HG03066 (cell line): Measurements from ENCODE around the gene CABP2.

ENCODE experiments used
- ATAC-seq: cut with Tn5 transposase; IDR thresholded peaks from one replicate; pipeline ENCODE4 v1.9.1; 2021; ENCODE audit warnings: low read depth; ENCODE audit not compliant: unreplicated experiment

CABP2 gene

GRCh38 chr11:67510023-67510345 lies 13.3 kb downstream of the CABP2 start:
- no peak for ATAC-seq

GRCh38 chr11:67508486-67509121 lies 14.6 kb downstream of the CABP2 start:
- ATAC-seq, result peak; percentile 39

- peak; percentile 64 for ATAC-seq
Measured at GRCh38 chr11:67507864-67508485, 15.3 kb downstream of the CABP2 start, which contains the start of gene CDK2AP2. CDK2AP2 (minus strand) TSS chr11:67508162; CDS start chr11:67508082, 80 bp downstream.

- no peak for ATAC-seq
Measured at GRCh38 chr11:67507242-67507863, 15.9 kb downstream of the CABP2 start.

- ATAC-seq, result no peak
Measured at GRCh38 chr11:67506426-67507051, 16.7 kb downstream of the CABP2 start.

GRCh38 chr11:67505605-67506396 lies 17.4 kb downstream of the CABP2 start:
- no peak for ATAC-seq

- ATAC-seq, result no peak
Measured at GRCh38 chr11:67504950-67505581, 18.2 kb downstream of the CABP2 start, which contains the start of gene PITPNM1. PITPNM1 (minus strand) TSS chr11:67505363; CDS start chr11:67504180, 1,183 bp downstream.

- ATAC-seq, result no peak
Measured at GRCh38 chr11:67504005-67504949, 19.0 kb downstream of the CABP2 start.

GRCh38 chr11:67503119-67504004 lies 19.9 kb downstream of the CABP2 start:
- ATAC-seq, result no peak

GRCh38 chr11:67502328-67502979 lies 20.8 kb downstream of the CABP2 start:
- ATAC-seq, result no peak

GRCh38 chr11:67501854-67502253 lies 21.4 kb downstream of the CABP2 start:
- ATAC-seq, result no peak

GRCh38 chr11:67500831-67501715 lies 22.2 kb downstream of the CABP2 start:
- no peak for ATAC-seq

- no peak for ATAC-seq
Measured at GRCh38 chr11:67500484-67500821, 22.8 kb downstream of the CABP2 start.

- no peak for ATAC-seq
Measured at GRCh38 chr11:67499808-67500483, 23.3 kb downstream of the CABP2 start.

GRCh38 chr11:67498544-67498972 lies 24.7 kb downstream of the CABP2 start:
- ATAC-seq, result no peak

- ATAC-seq, result no peak
Measured at GRCh38 chr11:67497656-67498291, 25.5 kb downstream of the CABP2 start.
